HepG2 (cell line): ENCODE measurements around the gene PCBP1. TPM values are rescaled to one million over a fixed set of nuclear protein-coding genes. Genes with fewer than 3 reads are reported as not detected.
A peak's percentile ranks its signal among the peaks of the same experiment; 100 is the strongest.

Experiments
- ARNTL ChIP-seq: sonication (generic); formaldehyde crosslinking; IDR thresholded peaks from 2 replicates; pipeline ENCODE4 v1.4.0; 2020; ENCODE audit warnings: mild to moderate bottlenecking, missing genetic modification reagents
- BCLAF1 ChIP-seq: fragments of 450-650 bp; IDR thresholded peaks from 2 replicates; pipeline ENCODE4 v1.6.1; 2017; ENCODE audit warnings: mild to moderate bottlenecking
- DNMT3B ChIP-seq: conservative IDR thresholded peaks from 2 replicates; pipeline ENCODE4 v1.6.1; 2016; ENCODE audit warnings: missing biosample characterization, control low read depth
- FOXC1 ChIP-seq: sonication (generic); formaldehyde crosslinking; IDR thresholded peaks from 2 replicates; pipeline ENCODE4 v1.8.0; 2022; ENCODE audit warnings: mild to moderate bottlenecking, missing genetic modification reagents, borderline replicate concordance
- FOXP4 ChIP-seq: sonication (generic); formaldehyde crosslinking; IDR thresholded peaks from 2 replicates; pipeline ENCODE4 v1.4.0; 2020; ENCODE audit warnings: missing genetic modification reagents
- GMEB1 ChIP-seq: sonication (generic); formaldehyde crosslinking; IDR thresholded peaks from 2 replicates; pipeline ENCODE4 v1.5.1; 2020; ENCODE audit warnings: missing genetic modification reagents, mild to moderate bottlenecking, borderline replicate concordance
- NCOA2 ChIP-seq: sonication (generic); formaldehyde crosslinking; IDR thresholded peaks from 2 replicates; pipeline ENCODE4 v1.8.0; 2022; ENCODE audit warnings: inconsistent platforms
- NR2C2 ChIP-seq: sonication (generic); formaldehyde crosslinking; IDR thresholded peaks from 2 replicates; pipeline ENCODE4 v1.4.0; 2020; ENCODE audit warnings: missing genetic modification reagents, mild to moderate bottlenecking, moderate library complexity, borderline replicate concordance
- PRDM15 ChIP-seq: sonication (generic); formaldehyde crosslinking; IDR thresholded peaks from 2 replicates; pipeline ENCODE4 v1.4.0; 2020; ENCODE audit warnings: missing genetic modification reagents
- RARA ChIP-seq: IDR thresholded peaks from 2 replicates; pipeline ENCODE4 v1.6.1; 2016; ENCODE audit warnings: missing genetic modification reagents, missing compliant biosample characterization
- ZEB1 ChIP-seq: IDR thresholded peaks from 2 replicates; pipeline ENCODE4 v1.6.1; 2012; ENCODE audit warnings: mild to moderate bottlenecking, low read depth, inconsistent platforms; ENCODE audit not compliant: insufficient replicate concordance
- ZFP1 ChIP-seq: IDR thresholded peaks from 2 replicates; pipeline ENCODE4 v1.6.1; 2016
- ZMYM3 ChIP-seq: sonication (generic); formaldehyde crosslinking; IDR thresholded peaks from 2 replicates; pipeline ENCODE4 v1.5.1; 2020; ENCODE audit warnings: mild to moderate bottlenecking, missing genetic modification reagents
- ZNF362 ChIP-seq: sonication (generic); formaldehyde crosslinking; IDR thresholded peaks from 2 replicates; pipeline ENCODE4 v1.4.0; 2020; ENCODE audit warnings: missing genetic modification reagents, mild to moderate bottlenecking, borderline replicate concordance
- ZNF563 ChIP-seq: sonication (generic); formaldehyde crosslinking; IDR thresholded peaks from 2 replicates; pipeline ENCODE4 v1.8.0; 2022; ENCODE audit warnings: mild to moderate bottlenecking, moderate library complexity, missing genetic modification reagents
- polyA plus RNA-seq, 8 experiments: library from polyadenylated mRNA; depleted of rRNA in 3 of 8; stranded (reverse) in 7 of 8; unstranded in 1 of 8; fragments of >200 nt; fragmentation: Illumina TruSeq in 4 of 8; extraction: Trizol in 4 of 8; gene quantifications; 2 replicates each; pipeline versions ENCODE4 v1.2.1 to v1.2.3, GENCODE V29; 2011 to 2016; ENCODE audit warnings: low read depth in 4 of 8, missing spikeins in 1 of 8, mixed read lengths in 1 of 8; ENCODE audit not compliant: insufficient read depth in 1 of 8
- total RNA-seq, 5 experiments: library from RNA; depleted of rRNA; stranded (reverse); fragments of >200 nt; fragmentation: Illumina TruSeq; extraction: Trizol; gene quantifications; 2 replicates each; pipeline ENCODE4 v1.2.3, GENCODE V29; 2016; ENCODE audit warnings: low read depth in 1 of 5

The PCBP1 gene
- total and polyA plus RNA-seq, 2 of the 13 experiments (the other 11 are each of a cell fraction or from before 2014, with no cell fraction given), result 32.0 to 137 TPM

- TF ChIP-seq GMEB1 (CRISPR knock-in tag) (no peak), NCOA2 (CRISPR knock-in tag) (peak; percentile 73; the same call in 1 of the 2 replicates), FOXC1 (CRISPR knock-in tag) (no peak), FOXP4 (CRISPR knock-in tag) (peak; percentile 52; the same call in 1 of the 2 replicates), NR2C2 (CRISPR knock-in tag) (peak; percentile 58; the same call in 1 of the 2 replicates), PRDM15 (CRISPR knock-in tag) (no peak), ZNF362 (CRISPR knock-in tag) (peak; percentile 95), RARA (CRISPR knock-in tag) (peak; percentile 82), ZEB1 (peak; percentile 69), ZNF563 (CRISPR knock-in tag) (no peak), DNMT3B (CRISPR knock-in tag) (no peak), ZMYM3 (CRISPR knock-in tag) (peak; percentile 83), ZFP1 (CRISPR knock-in tag) (0 out of 2 replicates have a peak, but pooled peaks have one; percentile 21), ARNTL (CRISPR knock-in tag) (peak; percentile 76; the same call in 1 of the 2 replicates), BCLAF1 (no peak)
These were observed 36.4 kb upstream of the PCBP1 start (continued) for GRCh38 chr2:70050631-70051425.
